GM19324 (cell line): Measurements from ENCODE around the gene EPS8L1.
A peak's percentile ranks its signal among the peaks of the same experiment; 100 is the strongest.

Experiments used
- ATAC-seq: cut with Tn5 transposase; IDR thresholded peaks from one replicate; pipeline ENCODE4 v1.9.1; 2021; ENCODE audit warnings: mild to moderate bottlenecking, moderate library complexity; ENCODE audit not compliant: unreplicated experiment, low FRiP score

EPS8L1 gene

GRCh38 chr19:55112777-55113569, 37.3 kb downstream of the EPS8L1 start:
- no peak for ATAC-seq

- no peak for ATAC-seq
These were observed 37.9 kb downstream of the EPS8L1 start for GRCh38 chr19:55113570-55114039.

- ATAC-seq, result no peak
These were observed 39.0 kb downstream of the EPS8L1 start for GRCh38 chr19:55114566-55115145.

GRCh38 chr19:55115446-55116065, 39.9 kb downstream of the EPS8L1 start:
- no peak for ATAC-seq

- no peak for ATAC-seq
These were observed 40.7 kb downstream of the EPS8L1 start for GRCh38 chr19:55116232-55116858.

GRCh38 chr19:55116859-55117662, 41.4 kb downstream of the EPS8L1 start, which contains the start of gene PPP1R12C:
Gene PPP1R12C, minus strand, starts transcription at chr19:55117637. Its CDS starts 94 bp downstream, at chr19:55117543.
- ATAC-seq, result peak; percentile 26

GRCh38 chr19:55117663-55118391, 42.2 kb downstream of the EPS8L1 start:
- peak; percentile 91 for ATAC-seq

- ATAC-seq, result no peak
These were observed 42.8 kb downstream of the EPS8L1 start for GRCh38 chr19:55118401-55118991.

- ATAC-seq, result no peak
These were observed 43.4 kb downstream of the EPS8L1 start for GRCh38 chr19:55119053-55119452.

- no peak for ATAC-seq
These were observed 55.8 kb downstream of the EPS8L1 start for GRCh38 chr19:55131421-55131820.

GRCh38 chr19:55132453-55133129, 56.9 kb downstream of the EPS8L1 start:
- no peak for ATAC-seq

- ATAC-seq, result no peak
These were observed 58.2 kb downstream of the EPS8L1 start for GRCh38 chr19:55133639-55134444.

GRCh38 chr19:55134736-55135135, 59.1 kb downstream of the EPS8L1 start:
- no peak for ATAC-seq

GRCh38 chr19:55136399-55137102, 60.9 kb downstream of the EPS8L1 start:
- ATAC-seq, result no peak
